ENCODE results near the gene CTNNA3.

- TF ChIP-seq CTCF (IDR thresholded peaks at IDR 0.05) (no peak), POLR2A (IDR thresholded peaks at IDR 0.05) (no peak)
Measured at GRCh38 chr10:67550046-67550445, 145.9 kb downstream of the CTNNA3 start.

All from uterus (tissue), 2 donors.